NCI-H1694 treated with DMSO at 0.1 percent for 48 hours (cell line): ENCODE results near the gene MTCL1.

Experiments used
- DNase-seq: peaks from one replicate; lab custom pipeline; 2025; lab: John Stamatoyannopoulos, UW

MTCL1 gene

DNA sequence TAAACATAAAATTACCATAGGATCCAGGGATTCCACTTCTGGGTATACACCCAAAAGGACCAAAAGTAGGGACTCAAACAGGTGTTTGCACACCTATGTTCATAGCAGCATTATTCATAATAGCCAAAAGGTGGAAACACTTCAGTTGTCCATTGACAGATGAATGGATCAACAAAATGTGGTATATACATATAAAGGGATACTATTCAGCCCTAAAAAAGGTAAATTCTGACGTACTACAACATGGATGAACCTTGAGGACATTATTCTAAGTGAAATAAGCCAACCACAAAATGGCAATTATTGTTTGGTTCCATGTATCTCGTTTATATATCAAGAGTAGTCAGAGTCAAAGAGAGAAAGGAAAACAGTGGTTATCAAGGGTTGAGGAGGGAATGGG, 128.1 kb downstream of the MTCL1 start:
- no peak for DNase-seq

DNA sequence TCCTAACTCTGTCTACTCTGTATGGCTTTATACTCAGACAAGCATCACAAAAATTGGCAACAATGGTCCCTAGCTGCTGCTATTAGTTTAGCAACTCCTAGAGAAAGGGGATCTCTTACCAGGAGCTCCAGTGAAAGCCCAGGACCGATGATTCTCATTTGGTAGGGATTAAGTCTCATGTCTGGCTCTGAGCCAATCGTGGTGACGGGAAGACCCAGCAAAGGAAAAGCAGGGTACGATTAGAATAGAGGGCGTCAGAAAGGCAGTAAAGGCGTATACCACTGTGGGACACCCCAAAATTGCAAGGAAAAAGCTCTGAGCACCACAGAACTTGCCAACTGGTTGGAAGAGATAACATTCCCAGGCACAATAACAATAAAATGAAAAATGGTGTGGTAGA, 129.5 kb downstream of the MTCL1 start:
- DNase-seq, result no peak

DNA sequence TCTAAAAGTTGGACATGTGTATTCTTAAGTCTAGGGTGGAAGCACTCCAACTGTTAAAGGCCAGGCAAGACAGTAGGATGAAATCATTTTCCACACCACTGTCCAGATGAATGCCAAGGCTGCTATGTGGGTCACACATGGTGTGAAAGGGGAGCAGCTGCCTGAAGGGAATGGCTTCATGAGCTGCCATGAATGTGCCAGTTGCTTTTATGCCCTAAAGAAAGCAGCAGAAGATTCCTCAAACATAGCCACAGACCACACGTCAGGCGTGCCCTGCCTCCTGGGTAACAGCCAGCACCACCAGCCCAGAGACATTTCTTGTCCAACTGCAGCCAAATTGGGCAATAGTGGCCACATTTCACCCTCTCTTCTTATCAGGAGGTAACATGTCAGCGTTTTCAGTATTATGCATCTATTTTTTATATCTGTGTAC, 130.2 kb downstream of the MTCL1 start:
- DNase-seq, result no peak

DNA sequence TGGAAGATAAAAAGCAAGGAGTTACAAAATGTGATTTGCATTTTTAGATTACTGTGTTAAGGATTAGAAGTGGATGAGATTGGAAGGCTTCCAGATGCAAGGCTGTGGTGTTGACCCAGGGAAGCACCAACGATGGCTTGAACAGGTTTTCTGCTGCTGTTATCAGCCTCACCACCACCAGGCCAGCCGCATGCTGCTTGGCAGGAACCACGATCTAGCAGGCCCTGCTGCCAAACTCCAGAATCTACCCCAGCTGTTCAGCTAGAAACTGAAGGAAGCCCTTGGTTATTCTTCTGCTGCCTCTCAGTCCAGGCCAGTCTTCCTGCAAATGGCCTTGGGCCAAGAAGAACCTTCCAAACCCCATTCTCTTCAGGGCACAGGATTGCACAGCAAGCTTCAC, 133.9 kb downstream of the MTCL1 start:
- DNase-seq, result peak; percentile 48

DNA sequence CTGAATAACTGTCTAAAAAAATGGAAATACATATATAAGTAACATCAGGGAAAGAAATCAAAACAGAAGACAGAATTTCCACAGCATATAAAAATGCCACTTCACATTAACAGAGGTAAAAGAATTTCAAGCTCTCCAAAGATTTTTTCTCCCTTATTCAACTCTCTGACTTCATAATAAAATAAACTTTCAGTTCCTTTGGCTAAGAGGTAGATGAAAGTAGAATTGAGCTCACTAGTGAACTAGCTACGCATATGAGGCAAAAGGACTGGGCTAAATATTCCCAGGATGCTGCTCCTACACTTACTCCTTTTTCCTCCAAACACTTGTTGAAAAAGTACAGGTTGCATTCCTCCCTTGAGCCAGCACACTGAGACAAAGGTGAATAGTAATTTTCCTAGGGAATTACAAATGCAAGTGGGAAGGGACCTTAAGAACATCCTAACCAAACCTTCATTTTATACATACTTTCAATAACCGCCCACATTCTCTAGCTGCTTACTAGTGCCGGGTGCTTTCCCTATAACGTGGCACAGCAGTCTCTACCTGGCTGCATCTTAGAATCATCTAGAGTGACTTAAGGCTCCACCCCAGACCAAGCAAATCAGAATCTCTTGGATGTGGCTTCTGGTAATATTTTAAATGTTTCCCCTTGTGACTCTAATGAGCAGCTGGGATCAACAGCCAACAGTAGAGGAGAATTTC, 136.6 kb downstream of the MTCL1 start:
- DNase-seq, result no peak

DNA sequence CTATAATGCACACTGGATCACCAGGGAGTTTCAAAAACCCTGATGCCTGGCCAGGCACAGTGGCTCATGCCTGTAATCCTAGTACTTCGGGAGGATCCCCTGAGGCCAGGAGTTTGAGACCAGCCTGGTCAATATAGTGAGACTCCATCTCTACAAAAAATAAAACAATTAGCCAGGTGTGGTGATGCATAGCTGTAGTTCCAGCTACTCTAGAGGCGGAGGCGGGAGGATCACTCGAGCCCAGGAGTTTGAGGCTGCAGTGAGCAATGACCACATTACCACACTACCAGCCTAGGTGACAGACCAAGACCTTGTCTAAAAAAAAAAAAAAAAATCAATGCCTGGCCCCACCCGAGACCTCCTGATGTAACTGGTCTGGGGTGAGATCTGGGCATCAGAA, 137.2 kb downstream of the MTCL1 start:
- DNase-seq, result no peak

DNA sequence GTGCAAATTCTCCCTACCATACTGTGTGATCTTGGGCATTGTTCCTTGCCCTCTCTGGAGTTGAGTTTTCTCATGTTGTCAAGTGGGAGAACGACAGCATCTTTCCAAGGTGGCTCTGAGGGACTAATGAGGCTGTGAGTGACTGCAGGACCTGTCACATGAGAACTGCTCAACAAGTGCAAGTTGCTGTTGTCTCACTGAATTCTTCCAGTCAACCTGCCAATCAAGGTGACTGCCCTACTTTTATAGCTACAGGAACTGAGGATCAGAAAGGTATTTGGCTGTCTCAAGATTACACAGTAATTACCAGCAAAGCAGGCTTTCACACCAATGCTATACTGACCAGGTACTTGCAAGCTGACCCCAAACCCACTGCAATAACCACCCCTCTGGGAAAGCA, 137.6 kb downstream of the MTCL1 start:
- no peak for DNase-seq

DNA sequence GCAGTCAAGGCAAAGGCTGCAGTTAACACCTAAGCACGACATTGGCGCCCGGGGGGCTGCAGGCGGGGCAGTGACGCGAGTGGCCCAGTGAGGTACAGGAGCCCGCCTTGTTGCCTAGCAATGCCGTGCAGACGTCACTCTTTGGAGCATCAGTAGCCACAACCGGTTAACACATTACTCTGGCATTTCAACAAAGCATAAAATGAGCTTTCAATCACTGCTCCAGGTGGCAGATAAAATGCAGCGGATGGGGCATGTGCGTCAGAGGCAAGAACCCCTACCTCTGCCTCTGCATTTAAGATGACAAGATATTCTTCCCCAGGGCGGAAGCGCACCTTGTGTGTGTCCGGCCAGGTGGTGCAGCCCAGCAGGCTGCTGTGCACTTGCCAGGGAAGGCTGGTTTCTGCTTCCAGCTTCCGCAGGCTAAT, 139.4 kb downstream of the MTCL1 start:
- peak; percentile 14 for DNase-seq

DNA sequence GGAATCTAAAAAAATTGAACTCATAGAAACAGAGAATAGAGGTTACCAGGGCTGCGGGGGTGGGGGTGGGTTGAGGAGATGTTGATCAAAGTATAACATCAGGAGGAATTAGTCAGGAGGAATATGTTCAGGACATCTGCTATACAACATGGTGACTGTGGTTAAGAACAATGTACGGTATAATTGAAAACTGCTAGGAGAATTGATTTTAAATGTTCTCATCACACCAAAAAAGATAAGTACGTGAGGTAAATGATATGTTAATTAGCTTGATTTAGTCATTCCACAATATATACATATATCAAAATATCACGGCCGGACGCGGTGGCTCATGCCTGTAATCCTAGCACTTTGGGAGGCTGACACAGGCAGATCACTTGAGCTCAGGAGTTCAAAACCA, 140.2 kb downstream of the MTCL1 start:
- DNase-seq, result no peak

DNA sequence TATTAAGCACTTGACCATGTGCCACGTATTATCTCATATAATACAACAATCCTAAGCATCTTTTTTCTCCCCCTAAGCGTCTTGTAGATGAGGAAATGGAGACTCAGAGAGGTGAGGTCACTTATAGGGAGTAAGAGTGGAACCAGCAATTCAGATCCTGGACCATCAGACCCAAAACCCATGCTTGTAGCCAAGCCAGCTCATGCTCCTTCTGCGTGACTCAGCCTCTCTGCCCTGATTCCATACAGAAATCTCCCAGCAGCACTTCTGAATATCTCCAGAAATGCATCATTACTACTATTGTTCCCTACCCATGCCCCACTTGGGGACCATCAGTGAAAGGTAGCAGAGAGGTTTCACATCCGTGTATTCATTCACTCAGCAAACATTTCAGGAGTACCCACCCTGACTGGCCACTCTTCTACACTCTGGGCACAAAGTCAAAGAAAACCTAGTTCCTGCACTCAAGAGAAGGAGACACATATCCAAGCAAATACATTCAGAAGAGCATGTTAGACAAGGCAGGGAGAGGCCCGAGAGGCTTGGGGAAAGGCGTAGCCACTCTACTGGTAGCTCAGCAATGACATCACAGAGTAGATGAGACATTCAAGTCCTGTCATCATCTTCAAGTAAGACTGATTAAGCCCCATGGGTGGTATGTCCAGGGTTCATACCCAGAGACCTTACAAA, 141.9 kb downstream of the MTCL1 start:
- no peak for DNase-seq

DNA sequence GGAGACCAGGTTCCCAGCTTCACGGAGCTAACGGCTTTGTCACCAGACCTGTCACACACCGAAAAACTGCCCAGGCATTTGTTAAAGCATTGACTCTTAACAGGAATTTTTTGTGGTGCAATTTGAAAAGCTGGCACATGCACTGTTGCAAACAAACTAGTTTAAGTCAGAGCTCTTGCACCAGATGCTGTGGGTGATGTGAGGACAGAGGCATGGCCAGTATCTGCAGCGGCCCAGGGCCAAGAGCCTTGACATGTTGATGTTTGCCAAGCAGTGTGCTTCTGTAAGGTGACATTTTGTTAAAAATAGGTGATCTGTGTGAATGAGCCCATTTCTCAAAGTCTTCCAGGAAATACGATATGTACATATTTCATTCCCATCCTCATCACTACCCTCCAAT, 142.5 kb downstream of the MTCL1 start:
- DNase-seq, result peak; percentile 51

DNA sequence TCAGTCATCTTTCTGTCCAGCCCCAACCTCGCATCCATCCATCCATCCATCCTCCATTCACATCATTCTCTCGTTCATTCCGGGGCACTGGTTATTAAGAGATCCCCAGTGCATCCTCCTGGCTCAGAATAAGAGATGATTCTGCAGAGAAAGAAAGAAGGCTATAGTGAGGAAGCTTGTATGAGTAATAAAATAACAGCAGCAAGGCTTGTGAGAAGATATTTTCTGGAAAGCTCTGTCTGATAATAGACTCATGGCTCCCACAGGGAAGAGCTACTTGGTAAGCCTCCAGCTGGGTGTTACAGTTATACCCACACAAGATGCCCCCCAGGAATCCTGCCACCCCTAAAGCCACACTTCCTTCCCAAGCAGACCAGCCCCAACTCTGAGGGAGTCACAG, 143.2 kb downstream of the MTCL1 start:
- DNase-seq, result no peak

DNA sequence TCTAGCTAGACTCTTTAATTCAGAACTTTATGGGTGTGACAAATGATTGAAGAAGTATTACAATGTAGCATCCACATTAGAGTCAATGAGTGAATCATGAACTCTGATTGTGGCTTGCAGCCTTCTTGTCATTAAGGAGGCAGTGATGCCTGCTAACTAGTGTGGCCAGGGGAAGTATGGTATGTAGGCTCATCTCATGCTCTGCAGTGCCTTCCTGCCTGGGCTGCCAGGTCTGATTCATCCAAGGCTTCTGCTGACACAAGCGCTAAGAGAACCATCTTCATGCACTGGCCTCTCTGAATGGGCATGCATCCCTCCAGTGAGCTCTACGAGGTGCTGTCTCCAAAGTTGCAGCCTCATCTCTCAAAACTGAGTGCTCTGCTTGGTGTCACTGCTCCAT, 144.3 kb downstream of the MTCL1 start:
- DNase-seq, result no peak

DNA sequence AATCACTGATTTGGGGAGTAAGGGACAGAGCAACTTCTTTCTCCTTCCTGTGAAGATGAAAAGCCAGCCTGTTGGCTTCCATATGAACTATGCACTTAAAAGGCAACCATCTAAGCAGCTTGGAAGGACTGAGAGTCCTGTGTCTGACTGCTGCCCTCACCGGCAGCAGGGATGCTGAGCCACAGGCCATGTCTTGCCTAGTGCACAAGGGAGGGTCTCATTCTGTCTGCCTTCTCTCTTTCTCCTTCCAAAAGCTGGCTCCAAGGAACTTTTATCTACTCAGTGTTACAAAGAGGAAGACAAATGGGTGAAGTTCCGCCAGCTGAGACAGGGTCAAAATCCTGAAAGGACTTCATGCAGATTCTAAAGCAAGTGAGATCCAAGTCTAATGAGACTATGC, 146.3 kb downstream of the MTCL1 start:
- DNase-seq, result no peak

DNA sequence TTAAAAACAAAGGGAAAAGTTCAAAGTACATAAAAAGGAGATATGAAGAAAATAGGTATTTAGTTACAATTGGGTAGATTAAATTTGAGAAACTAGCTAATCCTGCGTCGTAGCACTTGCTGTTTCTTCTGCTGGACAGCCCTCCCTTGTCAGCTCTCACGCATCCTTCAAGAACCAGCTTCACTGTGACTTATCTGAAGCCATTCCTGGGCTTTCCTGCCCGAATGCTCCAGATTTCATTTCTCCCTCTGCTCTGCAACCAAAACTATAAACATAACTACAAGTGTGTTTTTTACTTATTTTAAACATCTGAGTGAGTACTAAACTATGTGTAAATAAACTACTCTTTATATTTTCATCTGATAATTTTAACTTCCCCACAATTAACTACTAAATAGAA, 149.2 kb downstream of the MTCL1 start:
- DNase-seq, result no peak

DNA sequence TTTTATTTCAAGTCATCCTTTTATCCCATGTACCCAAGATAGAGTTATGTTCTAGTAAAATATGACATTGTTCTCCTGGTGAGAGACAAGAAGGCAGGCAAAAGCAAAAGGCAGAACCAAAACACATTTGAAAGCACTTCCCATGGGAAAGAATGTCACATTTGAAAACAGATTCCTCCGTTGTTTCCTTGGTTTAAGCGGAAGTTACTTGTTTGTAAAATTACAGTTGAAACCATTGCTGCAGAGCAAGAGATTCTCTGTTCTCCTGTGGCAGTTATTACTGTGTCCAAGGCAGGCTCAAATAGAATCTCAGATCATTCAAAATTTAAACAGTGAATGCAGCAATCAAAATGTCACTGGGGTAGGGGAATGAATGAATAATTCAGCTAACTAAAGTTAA, 149.6 kb downstream of the MTCL1 start:
- DNase-seq, result no peak

DNA sequence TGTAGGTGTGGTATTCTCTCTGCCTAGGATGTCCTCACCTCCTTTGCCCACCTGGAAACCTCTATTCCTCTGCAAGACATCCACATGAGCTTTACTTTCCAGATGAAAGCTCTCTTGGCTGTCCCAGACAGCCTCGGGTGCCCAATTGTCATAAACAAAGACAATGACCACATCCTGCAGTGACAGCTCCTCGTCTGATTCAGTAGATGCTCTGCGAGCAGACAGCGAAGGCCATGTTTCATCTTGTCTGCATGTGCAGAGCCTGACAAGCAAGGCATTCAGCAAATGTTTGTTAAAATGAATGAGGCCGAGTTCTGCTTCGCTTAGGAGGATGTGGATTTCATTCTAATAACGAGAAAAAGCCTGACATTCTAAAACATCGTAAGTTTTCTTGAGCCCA, 150.9 kb downstream of the MTCL1 start:
- no peak for DNase-seq

DNA sequence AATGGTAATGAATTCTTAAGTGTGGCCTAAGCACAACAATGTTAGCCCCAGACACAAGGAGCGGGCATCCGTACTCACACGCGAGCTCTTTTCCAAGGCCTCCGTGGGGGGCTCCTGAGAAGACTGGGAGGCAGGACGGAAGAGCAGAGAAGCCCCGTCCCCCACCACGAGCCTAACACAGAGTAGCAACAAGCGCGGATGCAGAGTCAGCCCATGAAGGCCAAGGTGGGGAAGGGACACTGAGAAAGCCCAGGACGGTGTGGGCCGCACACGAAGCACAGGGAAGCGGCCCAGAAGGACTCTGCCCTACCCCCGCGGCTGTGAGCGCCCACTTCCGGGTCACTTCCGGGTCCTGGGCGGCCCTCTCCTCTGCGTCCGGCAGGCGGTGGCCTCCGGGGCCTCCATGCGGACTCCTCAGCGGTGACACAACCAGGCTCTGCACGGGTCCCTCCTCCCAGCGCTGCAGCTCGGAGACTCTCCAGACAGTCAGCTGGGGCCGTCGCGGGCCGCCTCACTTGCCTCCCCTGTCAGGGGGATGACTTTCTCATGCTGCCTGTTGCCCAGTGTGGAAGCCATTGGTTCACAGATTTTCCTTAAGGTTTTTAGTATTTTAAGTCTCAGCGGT, 151.5 kb downstream of the MTCL1 start:
- no peak for DNase-seq

DNA sequence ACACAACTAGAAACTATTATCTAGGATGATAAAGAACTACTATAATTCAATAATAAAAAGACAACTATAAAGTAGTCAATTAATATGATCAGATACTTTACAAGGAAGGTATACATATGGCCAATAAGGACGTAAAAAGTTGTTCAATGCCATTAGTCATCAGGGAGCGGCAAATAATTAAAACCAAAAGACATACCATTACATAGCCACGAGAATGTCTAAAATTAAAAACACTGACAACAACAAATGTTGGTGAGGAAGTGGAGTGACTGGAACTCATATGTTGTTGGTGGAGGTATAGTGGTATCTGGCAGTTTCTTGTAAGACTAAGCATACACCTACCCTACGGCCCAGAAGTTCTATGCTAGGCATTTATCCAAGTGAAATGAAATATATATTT, 152.4 kb downstream of the MTCL1 start:
- DNase-seq, result no peak

DNA sequence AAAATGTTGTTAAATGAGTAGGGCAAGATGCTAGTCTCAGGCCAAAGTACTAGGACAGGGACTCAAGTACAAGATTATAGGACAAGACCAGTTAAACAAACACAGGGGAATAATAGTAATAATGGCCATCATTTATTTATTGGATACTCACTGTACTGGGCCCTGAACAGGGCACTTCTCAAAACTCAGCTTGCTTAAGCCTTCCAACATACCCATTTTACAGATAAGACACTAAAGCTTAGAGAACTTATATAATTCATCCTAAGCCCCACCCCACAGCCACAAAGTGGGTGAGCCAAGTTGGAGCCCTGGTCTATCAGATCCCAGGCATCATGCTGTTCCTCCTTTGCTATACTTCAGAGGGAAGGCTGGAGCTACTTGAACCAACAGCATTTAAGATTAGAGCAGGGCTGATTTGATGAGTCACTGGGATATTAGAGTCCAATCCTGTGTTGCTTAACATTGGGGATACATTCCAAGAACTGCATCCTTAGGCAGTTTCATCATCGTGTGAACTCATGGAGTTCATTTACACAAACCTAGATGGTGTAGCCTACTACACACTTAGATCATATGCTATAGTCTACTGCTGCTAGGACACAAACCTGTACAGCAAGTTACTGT, 153.6 kb downstream of the MTCL1 start:
- no peak for DNase-seq

DNA sequence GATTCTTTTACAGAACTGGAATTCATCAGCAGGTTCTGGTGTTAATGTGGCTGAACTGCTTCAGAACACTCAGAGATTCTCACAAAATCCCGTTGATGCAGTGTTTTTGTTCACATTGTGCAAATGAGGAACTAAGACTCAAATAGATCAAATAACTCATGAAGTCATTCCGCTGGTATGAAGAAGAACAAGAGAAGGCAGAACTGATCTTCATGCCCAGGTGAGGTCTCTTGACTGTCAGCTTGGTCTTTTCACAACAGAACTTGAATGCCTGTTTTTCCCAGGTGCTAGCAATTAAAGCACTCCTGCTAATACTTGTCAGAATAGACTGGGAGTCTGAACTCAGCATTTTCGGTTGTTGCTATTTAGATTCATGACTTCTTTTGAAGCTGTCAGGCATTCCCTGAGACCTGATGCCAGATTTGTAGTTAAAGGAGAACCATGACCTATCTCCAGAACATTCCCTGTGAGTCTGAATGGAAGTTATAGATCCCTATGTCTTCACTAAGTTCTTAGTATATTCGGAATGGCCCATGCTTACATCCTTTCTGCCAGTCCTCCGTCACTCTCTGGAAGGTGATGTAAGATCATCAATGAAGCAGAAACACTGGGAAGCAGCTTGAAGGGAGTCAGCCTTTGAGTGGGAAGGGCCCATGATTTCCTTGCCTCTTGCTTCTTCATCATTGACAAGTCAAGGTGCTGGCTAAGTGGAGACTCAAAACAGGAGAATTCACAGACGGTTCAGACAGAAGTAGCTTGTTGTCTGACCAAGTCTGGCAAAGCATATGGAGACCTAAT, 155.7 kb downstream of the MTCL1 start:
- DNase-seq, result no peak

DNA sequence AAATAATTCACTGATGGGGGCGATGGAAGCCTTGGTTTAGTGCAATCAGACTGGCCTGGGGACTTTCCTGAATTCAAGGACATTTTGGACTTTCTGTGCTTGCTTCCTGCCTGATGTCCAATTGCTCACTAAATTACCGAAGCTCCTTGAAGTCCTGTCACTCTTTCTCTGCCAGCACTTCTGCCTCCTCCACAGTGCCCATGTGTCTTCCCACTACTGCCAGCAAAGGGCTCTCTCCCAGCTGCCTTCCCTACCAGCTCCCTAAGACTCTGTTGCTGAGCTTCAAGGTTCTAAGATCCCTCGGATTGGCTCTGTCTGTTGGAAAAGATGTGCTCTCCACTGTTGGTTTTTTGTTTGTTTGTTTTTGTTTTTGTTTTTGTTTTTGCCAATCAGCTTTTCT, 158.1 kb downstream of the MTCL1 start:
- DNase-seq, result no peak
